ENCODE measurements around the gene MTHFD2. TPM values are rescaled to one million over a fixed set of nuclear protein-coding genes. Genes with fewer than 3 reads are reported as not detected.
A peak's percentile ranks its signal among the peaks of the same experiment; 100 is the strongest.

MTHFD2 gene
- total and polyA plus RNA-seq, 2 donors from 2014 or later, result 19.0 to 69.6 TPM

GRCh38 chr2:74253306-74253970 lies 55.0 kb downstream of the MTHFD2 start:
- TF ChIP-seq CTCF (IDR thresholded peaks at IDR 0.05; ENCODE audit: borderline replicate concordance, extremely low read depth, insufficient read depth), result no peak

GRCh38 chr2:74253971-74254310 lies 55.5 kb downstream of the MTHFD2 start:
- no peak for DNase-seq
- no peaks in the 10 kb centered on the region for H3K4me1 ChIP-seq (ENCODE audit: control insufficient read depth in 2 of 3, insufficient read depth in 2 of 3, low read depth in 1 of 3, low read length in 3 of 3)
- H3K27me3 ChIP-seq (ENCODE audit: control insufficient read depth, insufficient read depth, low read length), result no peaks in the 10 kb centered on the region
- H3K4me3 ChIP-seq (ENCODE audit: low read length in 3 of 3), result no peak overlapping the region
- no peak for TF ChIP-seq CTCF (IDR thresholded peaks at IDR 0.05; ENCODE audit: borderline replicate concordance, extremely low read depth, insufficient read depth)
- no peaks in the 10 kb centered on the region for H3K9me3 ChIP-seq (ENCODE audit: control insufficient read depth in 2 of 3, insufficient read depth in 1 of 3, low read length in 3 of 3)
- intact Hi-C loops (cut with DNase I), result no loop called here
- no peak for FAIRE-seq
- no peak overlapping the region for H3K9ac ChIP-seq (ENCODE audit: low read length in 3 of 3)
- no peaks in the 10 kb centered on the region for H3K36me3 ChIP-seq (ENCODE audit: control insufficient read depth in 2 of 3, insufficient read depth in 3 of 3, low read length in 3 of 3)
- H3K27ac ChIP-seq (ENCODE audit: low read depth in 2 of 2, low read length in 2 of 2), result no peak overlapping the region

More at GRCh38 chr2:74253306-74253970, 55.0 kb downstream of the MTHFD2 start:
- Histone ChIP-seq H3K4me3 (ENCODE audit: low read length in 3 of 3) (no peak overlapping the region), H3K9me3 (ENCODE audit: control insufficient read depth in 2 of 3, insufficient read depth in 1 of 3, low read length in 3 of 3) (no peaks in the 10 kb centered on the region), H3K36me3 (ENCODE audit: control insufficient read depth in 2 of 3, insufficient read depth in 3 of 3, low read length in 3 of 3) (no peaks in the 10 kb centered on the region), H3K9ac (ENCODE audit: low read length in 3 of 3) (no peak overlapping the region), H3K27ac (ENCODE audit: low read depth in 2 of 2, low read length in 2 of 2) (no peak overlapping the region), H3K27me3 (ENCODE audit: control insufficient read depth, insufficient read depth, low read length) (no peaks in the 10 kb centered on the region), H3K4me1 (ENCODE audit: control insufficient read depth in 2 of 3, insufficient read depth in 2 of 3, low read depth in 1 of 3, low read length in 3 of 3) (no peaks in the 10 kb centered on the region)
- DNase-seq (no peak), FAIRE-seq (no peak)
- intact Hi-C loops (cut with DNase I), result no loop called here

GRCh38 chr2:74255660-74256213 lies 57.3 kb downstream of the MTHFD2 start:
- no peaks in the 10 kb centered on the region for H3K9me3 ChIP-seq (ENCODE audit: control insufficient read depth in 2 of 3, insufficient read depth in 1 of 3, low read length in 3 of 3)
- no peak overlapping the region for H3K27ac ChIP-seq (ENCODE audit: low read depth in 2 of 2, low read length in 2 of 2)
- no peaks in the 10 kb centered on the region for H3K4me1 ChIP-seq (ENCODE audit: control insufficient read depth in 2 of 3, insufficient read depth in 2 of 3, low read depth in 1 of 3, low read length in 3 of 3)
- peak in 3 of 5 donors; percentile 13 to 53 (median 42) for DNase-seq
- no peak for TF ChIP-seq CTCF (IDR thresholded peaks at IDR 0.05; ENCODE audit: borderline replicate concordance, extremely low read depth, insufficient read depth)
- H3K4me3 ChIP-seq (ENCODE audit: low read length in 3 of 3), result no peak overlapping the region
- intact Hi-C loops (cut with DNase I), result no loop called here
- H3K36me3 ChIP-seq (ENCODE audit: control insufficient read depth in 2 of 3, insufficient read depth in 3 of 3, low read length in 3 of 3), result no peaks in the 10 kb centered on the region
- FAIRE-seq, result no peak
- no peak overlapping the region for H3K9ac ChIP-seq (ENCODE audit: low read length in 3 of 3)
- H3K27me3 ChIP-seq (ENCODE audit: control insufficient read depth, insufficient read depth, low read length), result no peaks in the 10 kb centered on the region
